Epithelial cell of esophagus (primary cell): ENCODE results near the gene GPR156.

Experiments used
- DNase-seq: peaks from one replicate; pipeline ENCODE4 v3.0.0; 2010; ENCODE audit warnings: low read depth
- H3K4me3 ChIP-seq: 2 replicates; pipeline ENCODE4 v1.5.1; 2011; ENCODE audit warnings: mild to moderate bottlenecking, low read length, control low read depth
- CTCF ChIP-seq: IDR thresholded peaks from 2 replicates; pipeline ENCODE4 v1.5.1; 2011; ENCODE audit warnings: low read depth, mild to moderate bottlenecking, low read length, control low read depth, inconsistent platforms; ENCODE audit not compliant: insufficient read depth; ENCODE audit errors: missing control alignments

The GPR156 gene

GRCh38 chr3:120200493-120201235 is 84.4 kb downstream of the GPR156 start:
- no peak overlapping the region for H3K4me3 ChIP-seq
- no peak for DNase-seq
- no peak for TF ChIP-seq CTCF

DNA sequence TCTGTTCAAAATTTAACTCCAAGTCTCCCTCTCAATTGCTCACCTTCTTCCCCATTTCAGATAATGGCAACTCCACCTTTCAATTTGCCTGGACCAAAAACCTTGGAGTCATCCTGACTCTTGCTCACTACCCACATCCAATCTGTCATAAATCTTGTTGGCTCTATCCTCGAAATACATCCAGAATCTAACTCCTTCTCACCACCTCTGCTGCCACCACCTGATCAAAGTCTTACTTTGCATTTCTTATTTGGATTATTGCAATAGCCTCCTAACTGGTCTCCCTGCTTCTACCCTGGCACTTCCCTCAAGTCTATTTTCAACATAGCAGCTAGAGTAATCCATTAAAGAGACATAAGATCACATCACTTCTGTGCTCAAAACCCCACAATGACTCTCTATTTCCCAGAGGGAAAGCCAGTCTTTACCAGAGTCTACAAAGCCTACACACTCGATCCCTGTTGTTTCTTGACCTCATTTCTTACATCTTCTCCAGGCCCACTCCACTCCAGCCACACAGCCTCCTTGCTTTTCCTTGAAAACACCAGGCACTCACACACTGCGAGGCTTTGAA is 86.6 kb downstream of the GPR156 start:
- DNase-seq: peak; percentile 76
- TF ChIP-seq CTCF: peak; percentile 61
- H3K4me3 ChIP-seq: no peak overlapping the region

GRCh38 chr3:120196812-120197211 is 88.2 kb downstream of the GPR156 start:
- no peak overlapping the region for H3K4me3 ChIP-seq
- TF ChIP-seq CTCF: no peak
- peak; percentile 81 for DNase-seq

DNA sequence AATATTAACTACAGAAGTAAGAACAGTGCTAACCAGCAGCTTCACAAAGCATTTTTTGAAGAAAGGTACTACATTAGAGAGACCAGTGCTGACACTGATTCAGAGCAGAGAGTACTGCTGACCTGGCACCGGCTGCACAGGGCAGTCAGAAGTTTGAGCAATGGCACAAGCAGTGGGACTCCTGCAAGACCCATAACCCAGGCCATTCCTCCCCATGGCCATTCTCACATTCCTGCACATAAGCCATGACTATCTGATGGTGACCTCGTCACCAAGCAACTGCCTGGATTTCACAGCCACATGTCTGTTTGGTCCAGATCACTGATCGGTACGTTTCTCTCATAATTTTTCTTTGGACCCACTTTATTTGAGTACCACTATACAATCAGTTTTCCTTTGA is 88.7 kb downstream of the GPR156 start:
- no peak overlapping the region for H3K4me3 ChIP-seq
- no peak for TF ChIP-seq CTCF
- DNase-seq: no peak

DNA sequence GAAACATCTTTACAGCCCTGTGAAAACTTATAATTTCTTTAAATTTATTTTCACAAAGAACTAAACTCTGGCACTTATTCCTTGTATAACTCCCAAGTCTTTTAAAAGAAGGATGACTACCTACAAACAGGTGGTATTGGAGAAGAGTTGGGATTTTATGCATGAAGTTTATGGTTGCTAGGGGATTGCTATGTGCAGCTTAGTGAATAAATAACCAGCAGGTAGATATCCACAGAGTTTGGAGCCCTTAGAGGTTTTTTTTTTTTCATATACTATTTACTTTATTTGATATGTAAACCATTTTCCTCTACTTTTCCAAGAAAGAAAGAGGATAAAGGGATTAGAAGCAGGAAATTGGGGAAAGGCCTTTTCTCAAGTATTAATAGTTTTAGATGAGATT is 91.5 kb downstream of the GPR156 start:
- no peak for DNase-seq
- no peak overlapping the region for H3K4me3 ChIP-seq
- no peak for TF ChIP-seq CTCF

- H3K4me3 ChIP-seq: no peak overlapping the region
- no peak for DNase-seq
- TF ChIP-seq CTCF: no peak
Measured at GRCh38 chr3:120192579-120192978, 92.4 kb downstream of the GPR156 start.

- TF ChIP-seq CTCF: no peak
- no peak overlapping the region for H3K4me3 ChIP-seq
- no peak for DNase-seq
Measured at GRCh38 chr3:120192159-120192558, 92.9 kb downstream of the GPR156 start.
